Neutrophil (primary cell): Measurements from ENCODE around the gene CCDC43.

Experiments used
- H3K27ac ChIP-seq: fragments of 200-600 bp; sonication (generic); 2 replicates; pipeline ENCODE4 v1.5.1; 2016; ENCODE audit warnings: mild to moderate bottlenecking, moderate library complexity
- H3K27me3 ChIP-seq: fragments of 200-600 bp; sonication (generic); 2 replicates; pipeline ENCODE4 v1.6.0; 2016; ENCODE audit warnings: mild to moderate bottlenecking
- H3K36me3 ChIP-seq: fragments of 200-600 bp; sonication (generic); 2 replicates; pipeline ENCODE4 v1.5.1; 2017
- H3K4me1 ChIP-seq, 2 experiments: fragments of 200-600 bp in 1 of 2; sonication (generic) in 1 of 2; 1 replicate in 1 of 2; 2 replicates in 1 of 2; pipeline versions ENCODE4 v1.5.1 to v1.6.1; 2013 to 2016; ENCODE audit warnings: low read depth in 1 of 2, low read length in 1 of 2, mild to moderate bottlenecking in 1 of 2, moderate library complexity in 1 of 2; ENCODE audit not compliant: control insufficient read depth in 1 of 2, insufficient read depth in 1 of 2
- H3K4me3 ChIP-seq, 2 experiments: fragments of 200-600 bp in 1 of 2; sonication (generic) in 1 of 2; 1 replicate in 1 of 2; 2 replicates in 1 of 2; pipeline ENCODE4 v1.5.1; 2013 to 2016; ENCODE audit warnings: low read depth in 1 of 2, low read length in 1 of 2, mild to moderate bottlenecking in 1 of 2, moderate library complexity in 1 of 2
- H3K9me3 ChIP-seq: fragments of 200-600 bp; sonication (generic); 2 replicates; pipeline ENCODE4 v1.5.1; 2016
- TF ChIP-seq, protein P1 (sequence below): fragments of 200-600 bp; sonication (generic); IDR thresholded peaks from 2 replicates; pipeline ENCODE4 v1.5.1; 2016; ENCODE audit warnings: antibody characterized with exemption

The CCDC43 gene

DNA sequence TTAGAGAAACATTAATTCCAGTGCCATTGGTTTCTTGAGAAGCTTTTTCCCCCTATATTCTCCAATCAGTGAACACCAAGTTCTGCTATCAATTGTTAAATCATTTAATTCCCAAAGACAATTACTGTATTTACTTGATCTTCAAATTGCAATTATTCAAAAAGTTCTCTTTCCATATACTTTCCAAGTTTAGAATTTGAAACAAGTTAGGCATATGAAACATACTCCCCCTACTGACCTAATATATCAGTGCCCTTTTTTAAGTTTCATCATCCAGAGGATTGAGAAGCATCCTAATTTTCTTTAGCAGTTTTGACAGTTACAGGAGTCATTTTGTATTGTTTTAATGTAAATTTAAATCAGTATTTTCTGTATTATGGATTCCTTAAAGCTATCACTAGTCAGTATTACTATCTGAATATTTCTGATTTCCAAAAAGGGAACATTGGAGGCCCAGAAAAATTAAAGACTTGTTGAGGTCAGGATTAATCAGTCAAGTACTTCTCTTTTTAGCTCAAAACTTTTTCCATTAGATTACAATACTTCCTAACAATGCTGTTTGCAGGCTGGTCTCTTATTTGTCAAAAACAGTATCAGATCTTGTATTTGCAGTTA lies 17.0 kb downstream of the CCDC43 start:
- H3K36me3 ChIP-seq: no peaks in the 10 kb centered on the region
- H3K27ac ChIP-seq: no peak overlapping the region
- TF ChIP-seq, protein P1, sequence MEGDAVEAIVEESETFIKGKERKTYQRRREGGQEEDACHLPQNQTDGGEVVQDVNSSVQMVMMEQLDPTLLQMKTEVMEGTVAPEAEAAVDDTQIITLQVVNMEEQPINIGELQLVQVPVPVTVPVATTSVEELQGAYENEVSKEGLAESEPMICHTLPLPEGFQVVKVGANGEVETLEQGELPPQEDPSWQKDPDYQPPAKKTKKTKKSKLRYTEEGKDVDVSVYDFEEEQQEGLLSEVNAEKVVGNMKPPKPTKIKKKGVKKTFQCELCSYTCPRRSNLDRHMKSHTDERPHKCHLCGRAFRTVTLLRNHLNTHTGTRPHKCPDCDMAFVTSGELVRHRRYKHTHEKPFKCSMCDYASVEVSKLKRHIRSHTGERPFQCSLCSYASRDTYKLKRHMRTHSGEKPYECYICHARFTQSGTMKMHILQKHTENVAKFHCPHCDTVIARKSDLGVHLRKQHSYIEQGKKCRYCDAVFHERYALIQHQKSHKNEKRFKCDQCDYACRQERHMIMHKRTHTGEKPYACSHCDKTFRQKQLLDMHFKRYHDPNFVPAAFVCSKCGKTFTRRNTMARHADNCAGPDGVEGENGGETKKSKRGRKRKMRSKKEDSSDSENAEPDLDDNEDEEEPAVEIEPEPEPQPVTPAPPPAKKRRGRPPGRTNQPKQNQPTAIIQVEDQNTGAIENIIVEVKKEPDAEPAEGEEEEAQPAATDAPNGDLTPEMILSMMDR: no peak
- no peaks in the 10 kb centered on the region for H3K4me1 ChIP-seq
- no peaks in the 10 kb centered on the region for H3K9me3 ChIP-seq
- peaks cover 17% of the 10 kb centered on the region for H3K27me3 ChIP-seq
- H3K4me3 ChIP-seq: no peak overlapping the region

DNA sequence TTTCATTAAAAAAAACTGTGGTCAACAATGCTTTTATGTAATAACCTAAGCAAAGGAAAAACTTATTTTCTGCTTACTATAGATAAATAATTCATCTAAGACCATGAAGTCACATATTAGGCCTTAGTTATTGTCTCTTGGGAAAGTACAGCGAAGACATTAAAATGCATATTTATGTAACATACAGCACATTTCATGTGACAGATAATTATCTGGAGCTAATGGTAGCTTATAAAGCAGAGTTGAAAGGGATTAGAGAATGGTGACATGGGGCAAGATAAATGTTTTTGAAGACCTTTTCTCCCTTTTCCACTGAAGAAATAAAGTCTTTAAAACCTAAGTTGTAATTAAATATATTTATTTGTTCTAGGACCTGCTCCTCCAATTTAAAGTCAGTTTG lies 23.6 kb downstream of the CCDC43 start:
- no peaks in the 10 kb centered on the region for H3K9me3 ChIP-seq
- no peaks in the 10 kb centered on the region for H3K36me3 ChIP-seq
- no peaks in the 10 kb centered on the region for H3K4me1 ChIP-seq
- no peak overlapping the region for H3K4me3 ChIP-seq
- H3K27me3 ChIP-seq: peaks cover 43% of the 10 kb centered on the region
- TF ChIP-seq, protein P1: no peak
- H3K27ac ChIP-seq: no peak overlapping the region

DNA sequence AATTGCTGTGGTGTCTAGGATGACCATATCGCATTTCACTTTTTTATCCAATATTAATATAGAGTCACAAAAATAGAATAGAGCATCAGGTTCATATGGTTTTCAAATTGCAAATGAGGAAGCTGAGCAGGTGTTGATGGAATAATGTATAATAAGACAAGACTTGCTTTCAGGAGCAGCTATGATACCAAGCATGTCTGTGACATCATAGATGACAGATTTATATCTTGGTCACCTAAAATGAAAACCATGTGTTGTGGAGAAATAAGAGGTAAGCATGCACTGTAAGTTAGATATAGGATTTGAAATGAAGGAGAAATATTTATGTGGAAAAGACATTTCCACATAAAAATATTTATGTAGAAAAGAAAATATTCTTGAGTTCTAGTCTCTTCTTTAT lies 24.7 kb downstream of the CCDC43 start:
- Histone ChIP-seq H3K4me1 (no peaks in the 10 kb centered on the region), H3K27ac (no peak overlapping the region), H3K4me3 (no peak overlapping the region), H3K36me3 (no peaks in the 10 kb centered on the region), H3K9me3 (no peaks in the 10 kb centered on the region), H3K27me3 (peaks cover 47% of the 10 kb centered on the region)
- TF ChIP-seq, protein P1: no peak

DNA sequence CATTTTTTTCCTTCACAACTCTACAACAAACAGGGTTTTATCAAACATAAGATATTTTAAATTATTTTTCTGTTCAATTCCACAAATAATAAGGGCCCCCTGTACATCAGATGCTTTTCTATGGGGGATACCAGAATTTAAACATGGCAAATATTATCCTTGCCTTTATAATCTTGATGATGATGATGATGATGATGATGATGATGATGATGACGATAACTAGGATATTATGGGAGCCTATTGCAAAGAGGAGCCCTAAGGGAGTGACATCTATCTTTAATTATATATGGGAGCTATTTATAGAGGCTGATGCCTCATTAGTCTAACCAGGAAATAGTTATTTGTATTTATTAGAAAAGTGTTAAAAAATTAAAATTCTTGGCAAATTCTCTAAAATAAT lies 26.5 kb downstream of the CCDC43 start:
- H3K27ac ChIP-seq: no peak overlapping the region
- H3K27me3 ChIP-seq: peaks cover 54% of the 10 kb centered on the region
- TF ChIP-seq, protein P1: no peak
- H3K9me3 ChIP-seq: no peaks in the 10 kb centered on the region
- H3K36me3 ChIP-seq: no peaks in the 10 kb centered on the region
- no peak overlapping the region for H3K4me3 ChIP-seq
- H3K4me1 ChIP-seq: no peaks in the 10 kb centered on the region

DNA sequence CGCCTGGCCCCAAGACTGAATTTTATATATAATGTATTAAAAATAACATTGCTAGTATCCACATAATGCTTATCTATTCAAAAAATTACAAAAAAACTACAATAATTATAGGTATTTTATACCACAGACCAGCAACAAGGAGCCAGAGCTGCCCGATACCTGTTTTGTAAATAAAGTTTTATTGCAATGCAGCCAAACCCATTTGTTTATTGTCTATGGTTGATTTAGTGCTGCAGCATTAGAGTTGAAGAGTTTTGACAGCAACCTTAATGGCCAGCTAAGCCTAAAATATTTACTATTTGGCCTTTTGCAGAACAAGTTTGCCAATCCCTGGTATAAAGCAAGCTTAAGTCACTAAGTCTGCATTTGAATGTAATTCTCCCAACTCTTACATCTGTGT lies 27.7 kb downstream of the CCDC43 start:
- no peaks in the 10 kb centered on the region for H3K36me3 ChIP-seq
- H3K27ac ChIP-seq: no peak overlapping the region
- peaks cover 2 to 3% of the 10 kb centered on the region in 2 experiments for H3K4me1 ChIP-seq
- TF ChIP-seq, protein P1: no peak
- H3K4me3 ChIP-seq: no peak overlapping the region
- peaks cover 54% of the 10 kb centered on the region for H3K27me3 ChIP-seq
- no peaks in the 10 kb centered on the region for H3K9me3 ChIP-seq
